Lower lobe of right lung (tissue), 2 donors: ENCODE data around the gene EMID1. TPM values are rescaled to one million over a fixed set of nuclear protein-coding genes. Genes with fewer than 3 reads are reported as not detected.

Experiments used
- ATAC-seq, 2 donors: fragments of 200-7000 bp; cut with Tn5 transposase; one replicate each; pipeline ENCODE4 v1.9.1; 2020 to 2022; ENCODE audit warnings: mild to moderate bottlenecking in 2 of 2, moderate library complexity in 2 of 2
- DNase-seq: peaks from one replicate; pipeline ENCODE4 v3.0.0-alpha.2; 2020
- H3K27ac ChIP-seq: fragments of 200-600 bp; one replicate; pipeline ENCODE4 v1.8.0; 2022
- H3K27me3 ChIP-seq: fragments of 200-600 bp; one replicate; pipeline ENCODE4 v1.8.0; 2022; ENCODE audit warnings: low read depth
- H3K36me3 ChIP-seq: fragments of 200-600 bp; one replicate; pipeline ENCODE4 v1.8.0; 2022; ENCODE audit warnings: mild to moderate bottlenecking
- H3K4me1 ChIP-seq: fragments of 200-600 bp; one replicate; pipeline ENCODE4 v1.8.0; 2022
- H3K4me3 ChIP-seq: fragments of 200-600 bp; one replicate; pipeline ENCODE4 v1.8.0; 2022; ENCODE audit warnings: mild to moderate bottlenecking
- H3K9me3 ChIP-seq: fragments of 200-600 bp; one replicate; pipeline ENCODE4 v1.8.0; 2022
- CTCF ChIP-seq: fragments of 200-600 bp; IDR thresholded peaks from one replicate; pipeline ENCODE4 v1.8.0; 2022; ENCODE audit warnings: antibody characterized with exemption, mild to moderate bottlenecking
- intact Hi-C: fragments of 100-400 bp; cut with DNase I; formaldehyde crosslinking; loops from one replicate; pipeline ENCODE4 v1.11.0; 2022
- total RNA-seq: library from RNA; stranded (reverse); fragmentation: NEBNext Ultra II Directional; extraction: Animal tissue kit (Norgen Biotek cat#: 25700); gene quantifications from one replicate; pipeline ENCODE4 v1.2.1, GENCODE V29; 2021
- donor health status: DM: no; HTN: yes; CAD: no; lungs with severe emphysema.

Gene EMID1
- total RNA-seq, 1 donor from 2014 or later = 8.2 TPM

- ATAC-seq (no peak), DNase-seq (no peak)
- no peak overlapping the region for H3K27ac ChIP-seq
- H3K4me1 ChIP-seq = no peaks in the 10 kb centered on the region
- no peaks in the 10 kb centered on the region for H3K9me3 ChIP-seq
- no peak for TF ChIP-seq CTCF
- no peaks in the 10 kb centered on the region for H3K27me3 ChIP-seq
- intact Hi-C loops = no loop called here
- H3K36me3 ChIP-seq = no peaks in the 10 kb centered on the region
- no peak overlapping the region for H3K4me3 ChIP-seq
Measured at GRCh38 chr22:29253561-29254285, 48.0 kb downstream of the EMID1 start.

- no peaks in the 10 kb centered on the region for H3K27me3 ChIP-seq
- H3K4me1 ChIP-seq = no peaks in the 10 kb centered on the region
- H3K4me3 ChIP-seq = no peak overlapping the region
- DNase-seq (no peak), ATAC-seq (no peak)
- H3K36me3 ChIP-seq = peaks cover under 1% of the 10 kb centered on the region
- H3K27ac ChIP-seq = no peak overlapping the region
- no peak for TF ChIP-seq CTCF
- H3K9me3 ChIP-seq = no peaks in the 10 kb centered on the region
- intact Hi-C loops = no loop called here
Measured at GRCh38 chr22:29254286-29254660, 48.6 kb downstream of the EMID1 start.

- Histone ChIP-seq H3K9me3 (no peaks in the 10 kb centered on the region), H3K4me3 (no peak overlapping the region), H3K4me1 (no peaks in the 10 kb centered on the region), H3K27ac (no peak overlapping the region), H3K36me3 (peaks cover 8% of the 10 kb centered on the region), H3K27me3 (no peaks in the 10 kb centered on the region)
- no peak for TF ChIP-seq CTCF
- ATAC-seq (no peak), DNase-seq (no peak)
- intact Hi-C loops = no loop called here
Measured at GRCh38 chr22:29255064-29255621, 49.4 kb downstream of the EMID1 start.

- no peak overlapping the region for H3K27ac ChIP-seq
- H3K4me3 ChIP-seq = no peak overlapping the region
- TF ChIP-seq CTCF = no peak
- no peaks in the 10 kb centered on the region for H3K4me1 ChIP-seq
- no peak for ATAC-seq
- no peaks in the 10 kb centered on the region for H3K27me3 ChIP-seq
- peaks cover 8% of the 10 kb centered on the region for H3K36me3 ChIP-seq
- H3K9me3 ChIP-seq = no peaks in the 10 kb centered on the region
- DNase-seq = no peak
- intact Hi-C loops = no loop called here
Measured at GRCh38 chr22:29256606-29257325, 51.1 kb downstream of the EMID1 start.

- no peak for TF ChIP-seq CTCF
- Histone ChIP-seq H3K4me3 (no peak overlapping the region), H3K36me3 (peaks cover 8% of the 10 kb centered on the region), H3K27ac (no peak overlapping the region), H3K27me3 (no peaks in the 10 kb centered on the region), H3K4me1 (no peaks in the 10 kb centered on the region), H3K9me3 (no peaks in the 10 kb centered on the region)
- ATAC-seq (no peak), DNase-seq (no peak)
- intact Hi-C loops = no loop called here
Measured at GRCh38 chr22:29257751-29258181, 52.1 kb downstream of the EMID1 start.
